HG02759 (cell line): ENCODE measurements around the gene C3orf18.
"Not testable (repeated sequence)": the region's sequence is repeated elsewhere in the genome, so short reads cannot be mapped to it uniquely, and the experiment has no call there.

Experiments used
- ATAC-seq: cut with Tn5 transposase; IDR thresholded peaks from one replicate; pipeline ENCODE4 v1.9.1; 2021; ENCODE audit warnings: mild to moderate bottlenecking, moderate library complexity; ENCODE audit not compliant: unreplicated experiment

The C3orf18 gene

DNA sequence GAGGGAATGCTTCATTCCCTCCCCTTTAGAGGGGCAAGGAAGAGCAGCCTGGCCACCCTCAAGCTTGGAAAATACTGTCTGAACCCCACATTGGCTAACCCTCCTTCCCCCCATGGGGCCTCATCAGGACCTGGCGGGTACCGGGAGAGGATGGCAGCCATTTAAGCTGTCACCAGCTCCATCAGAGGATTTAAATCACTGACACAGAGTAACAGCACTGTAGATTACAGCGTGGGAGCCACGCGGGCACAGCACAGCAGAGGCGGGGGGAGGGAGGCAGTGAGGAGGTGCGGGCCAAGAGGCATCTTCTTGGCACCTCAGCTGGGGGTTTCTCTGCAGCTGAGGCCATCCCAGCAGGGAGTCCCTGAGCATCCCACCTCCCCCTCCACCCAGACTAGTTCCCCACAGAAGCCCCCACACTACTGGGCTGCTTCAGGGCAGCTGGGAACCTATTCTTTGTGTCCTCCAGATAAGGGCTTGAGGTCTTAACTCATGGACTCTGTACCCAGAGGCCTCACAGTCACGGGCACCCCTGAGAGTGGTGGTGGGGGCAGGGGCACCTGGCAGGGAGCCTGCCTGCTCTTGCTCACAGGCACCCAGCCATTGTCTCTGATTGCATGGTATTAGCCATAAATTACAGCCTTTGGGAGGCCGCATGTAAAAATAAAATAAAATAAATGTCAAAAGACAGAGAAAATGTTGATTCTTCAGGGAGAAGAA lies 42.2 kb downstream of the C3orf18 start:
- no peak for ATAC-seq

- no peak for ATAC-seq
Measured at GRCh38 chr3:50524746-50525145, 42.8 kb downstream of the C3orf18 start.

- ATAC-seq, result no peak
Measured at GRCh38 chr3:50523279-50523811, 44.2 kb downstream of the C3orf18 start.

- ATAC-seq, result no peak
Measured at GRCh38 chr3:50521572-50521971, 46.0 kb downstream of the C3orf18 start.

GRCh38 chr3:50520849-50521248 lies 46.7 kb downstream of the C3orf18 start:
- no peak for ATAC-seq

GRCh38 chr3:50519471-50520089 lies 48.0 kb downstream of the C3orf18 start:
- no peak for ATAC-seq

GRCh38 chr3:50518436-50518835 lies 49.1 kb downstream of the C3orf18 start:
- no peak for ATAC-seq

DNA sequence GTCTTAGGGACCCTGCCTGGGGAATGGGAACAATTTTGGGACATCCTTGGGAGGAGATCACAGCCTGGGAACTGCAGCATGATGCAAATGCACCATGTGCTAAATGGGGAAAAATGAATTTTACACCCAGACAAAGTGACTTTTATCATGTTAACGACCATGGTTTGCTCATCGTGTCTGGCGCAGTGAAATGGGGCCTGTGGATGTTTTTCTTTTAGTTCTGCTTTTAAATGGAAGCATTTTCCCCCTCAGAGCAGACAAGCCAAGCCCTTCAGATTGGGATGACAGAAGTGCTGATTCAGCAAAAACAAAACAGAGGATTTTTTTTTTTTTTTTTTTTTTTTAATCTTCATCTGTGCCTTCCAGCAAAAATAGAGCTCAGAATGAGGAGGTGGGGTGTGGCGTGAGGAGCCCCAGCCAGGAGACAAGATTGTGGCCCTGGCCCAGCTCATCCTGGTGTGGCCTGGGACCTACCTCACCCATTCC lies 49.8 kb downstream of the C3orf18 start:
- no peak for ATAC-seq

GRCh38 chr3:50516440-50516871 lies 51.1 kb downstream of the C3orf18 start:
- ATAC-seq, result no peak

DNA sequence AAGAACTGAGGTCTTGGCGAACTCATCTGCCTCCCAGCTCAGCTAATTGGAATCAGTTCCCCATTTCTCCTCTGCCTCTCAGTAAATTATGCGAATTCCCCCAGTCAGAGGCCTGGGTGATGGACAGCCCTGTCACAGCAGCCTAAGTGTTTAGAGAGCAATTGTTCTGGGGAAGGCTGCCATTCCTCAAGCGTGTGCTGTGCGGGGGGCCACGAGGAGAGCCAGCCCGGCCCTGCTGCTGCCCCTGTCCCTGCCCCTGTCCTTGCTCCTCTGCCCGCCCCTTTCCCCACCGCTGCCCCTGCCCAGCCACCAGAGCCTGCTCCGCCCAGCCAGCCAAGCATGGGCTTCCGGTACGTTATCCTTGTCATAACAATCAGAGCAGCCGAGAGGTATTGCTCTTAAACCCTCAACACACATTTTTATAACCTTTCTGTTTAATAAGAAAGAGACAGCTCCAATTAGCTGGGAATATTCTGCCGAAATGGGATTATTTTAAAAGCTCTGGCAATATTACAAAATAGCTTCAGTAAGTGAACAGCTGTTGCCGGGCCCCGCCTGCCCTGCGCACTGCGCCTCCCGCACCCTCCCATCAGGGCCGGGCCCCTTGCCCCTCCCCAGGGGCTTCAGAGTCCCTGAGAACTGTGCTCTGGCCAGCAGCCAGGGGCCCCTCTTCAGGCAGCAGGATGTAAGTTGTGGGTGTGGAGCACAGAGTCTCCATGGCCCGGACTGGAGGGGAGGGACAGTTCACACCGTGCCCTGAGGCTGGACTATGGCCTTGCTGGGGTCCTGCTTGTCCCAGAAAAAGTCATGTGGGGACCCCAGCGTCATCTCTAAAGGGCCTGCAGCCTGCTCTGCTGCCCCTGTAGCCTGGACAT lies 51.7 kb downstream of the C3orf18 start:
- no peak for ATAC-seq

DNA sequence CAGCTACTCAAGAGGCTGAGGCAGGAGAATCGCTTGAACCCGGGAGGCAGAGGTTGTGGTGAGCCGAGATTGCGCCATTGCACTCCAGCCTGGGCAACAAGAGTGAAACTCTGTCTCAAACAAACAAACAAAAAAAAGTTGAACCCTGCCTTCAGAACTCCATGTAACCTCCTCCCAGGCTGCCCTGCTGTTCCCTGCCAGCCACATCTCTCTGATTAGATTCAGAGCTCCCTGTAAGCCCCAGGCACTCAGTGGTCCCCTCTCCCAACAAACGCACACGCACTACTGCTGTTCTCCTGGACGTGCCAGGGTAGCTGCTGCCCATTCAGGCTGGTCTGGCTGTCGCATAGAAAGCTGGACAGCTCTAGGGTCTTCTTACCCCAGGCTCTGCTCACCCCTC lies 54.6 kb downstream of the C3orf18 start:
- ATAC-seq, result not testable (repeated sequence)

DNA sequence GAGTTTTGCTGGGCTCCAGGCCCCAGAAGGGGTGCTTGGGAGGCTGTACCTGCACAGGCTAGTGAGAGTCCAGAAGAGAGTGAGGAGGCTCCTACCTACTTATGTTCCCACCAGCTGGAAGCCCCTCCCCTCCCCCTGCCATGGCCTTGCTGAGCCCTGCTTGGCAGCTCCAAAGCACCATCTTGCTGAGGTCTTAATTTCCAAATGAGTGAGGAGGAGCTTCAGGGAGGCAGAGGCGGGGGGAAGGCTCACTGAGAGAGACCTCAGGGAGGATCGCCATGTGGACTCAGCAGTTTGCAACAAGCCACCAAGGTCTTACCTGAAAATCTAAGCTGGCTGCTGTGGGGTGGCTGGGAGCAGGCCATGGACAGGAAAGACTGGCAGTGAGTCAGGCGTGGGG lies 55.4 kb downstream of the C3orf18 start:
- no peak for ATAC-seq

- ATAC-seq, result no peak
Measured at GRCh38 chr3:50510325-50510724, 57.2 kb downstream of the C3orf18 start.

GRCh38 chr3:50509715-50510114 lies 57.8 kb downstream of the C3orf18 start:
- no peak for ATAC-seq

GRCh38 chr3:50508821-50509220 lies 58.7 kb downstream of the C3orf18 start:
- no peak for ATAC-seq
